ENCODE data around the gene OSBPL8. TPM values are rescaled to one million over a fixed set of nuclear protein-coding genes. Genes with fewer than 3 reads are reported as not detected.

The OSBPL8 gene
- total and polyA plus RNA-seq, 9 of the 15 experiments (the other 6 are each of a cell fraction or from before 2014, with no cell fraction given), result 17.4 to 82.7 (median 42.8) TPM

GRCh38 chr12:76560086-76560491 is 518 bp upstream of the OSBPL8 start (continued):
- no peak for TF ChIP-seq MAFF (IDR thresholded peaks at IDR 0.05; ENCODE audit: low read length)
- no peak for TF ChIP-seq KLF6 (CRISPR knock-in tag; IDR thresholded peaks at IDR 0.05; ENCODE audit: borderline replicate concordance)
- TF ChIP-seq MITF (IDR thresholded peaks at IDR 0.05), result no peak
- 0 out of 6 replicates have a peak, but pooled peaks of 1 of the 3 experiments have one; percentile 6 for TF ChIP-seq ZBTB11 (CRISPR knock-in tag; IDR thresholded peaks at IDR 0.05)
- TF ChIP-seq ZNF592 (IDR thresholded peaks at IDR 0.05), result peak; percentile 5; the same call in 1 of the 2 replicates
- TF ChIP-seq NFIC (IDR thresholded peaks at IDR 0.05), result no peak
- TF ChIP-seq CTCF (IDR thresholded peaks at IDR 0.05 in 2 of 3, conservative IDR thresholded peaks at IDR 0.05 in 1 of 3; ENCODE audit: insufficient read depth in 2 of 3, low read depth in 1 of 3, low read length in 3 of 3), result no peak
- TF ChIP-seq GTF2A2 (tag; IDR thresholded peaks at IDR 0.05), result no peak
- no peak for TF ChIP-seq CC2D1A (IDR thresholded peaks at IDR 0.05)
- TF ChIP-seq RFX5 (IDR thresholded peaks at IDR 0.05; ENCODE audit: low read depth, low read length), result no peak
- no peak for TF ChIP-seq ETS1 (conservative IDR thresholded peaks at IDR 0.05; ENCODE audit: control insufficient read depth, low read depth, low read length)
- no peak for TF ChIP-seq TEAD4 (IDR thresholded peaks at IDR 0.05; ENCODE audit: low read length)
- no peak for TF ChIP-seq TEAD4 (CRISPR knock-in tag; IDR thresholded peaks at IDR 0.05; ENCODE audit: borderline replicate concordance)
